GM12864 (cell line): ENCODE measurements around the gene HIPK2.
A peak's percentile ranks its signal among the peaks of the same experiment; 100 is the strongest.

Experiments used
- DNase-seq: peaks from one replicate; pipeline ENCODE4 v3.0.0-alpha.2; 2011; ENCODE audit warnings: low read depth
- H3K4me3 ChIP-seq: 2 replicates; pipeline ENCODE4 v1.5.1; 2011; ENCODE audit warnings: mild to moderate bottlenecking, low read depth, low read length, control low read depth
- CTCF ChIP-seq: IDR thresholded peaks from 2 replicates; pipeline ENCODE4 v1.5.1; 2011; ENCODE audit warnings: low read depth, mild to moderate bottlenecking, moderate library complexity, low read length, control low read depth, inconsistent platforms; ENCODE audit errors: missing control alignments

The HIPK2 gene

GRCh38 chr7:139725077-139725476 is 52.7 kb downstream of the HIPK2 start:
- no peak overlapping the region for H3K4me3 ChIP-seq
- TF ChIP-seq CTCF: no peak
- DNase-seq: peak; percentile 73

- H3K4me3 ChIP-seq: no peak overlapping the region
- DNase-seq: no peak
- no peak for TF ChIP-seq CTCF
These were observed 55.2 kb downstream of the HIPK2 start for GRCh38 chr7:139722604-139723003.

- no peak for DNase-seq
- TF ChIP-seq CTCF: no peak
- no peak overlapping the region for H3K4me3 ChIP-seq
These were observed 56.0 kb downstream of the HIPK2 start for GRCh38 chr7:139721821-139722220.

- H3K4me3 ChIP-seq: no peak overlapping the region
- DNase-seq: no peak
- no peak for TF ChIP-seq CTCF
These were observed 56.4 kb downstream of the HIPK2 start for GRCh38 chr7:139721417-139721816.

GRCh38 chr7:139720705-139721231 is 57.0 kb downstream of the HIPK2 start:
- no peak for DNase-seq
- peak; percentile 7 for TF ChIP-seq CTCF
- no peak overlapping the region for H3K4me3 ChIP-seq

- no peak for DNase-seq
- no peak for TF ChIP-seq CTCF
- no peak overlapping the region for H3K4me3 ChIP-seq
These were observed 57.6 kb downstream of the HIPK2 start for GRCh38 chr7:139720186-139720585.

- H3K4me3 ChIP-seq: no peak overlapping the region
- no peak for TF ChIP-seq CTCF
- DNase-seq: no peak
These were observed 58.9 kb downstream of the HIPK2 start for GRCh38 chr7:139718859-139719258.
